GM21528 (cell line): ENCODE data around the gene MYBPC1.
"Not testable (repeated sequence)": the region's sequence is repeated elsewhere in the genome, so short reads cannot be mapped to it uniquely, and the experiment has no call there.

ENCODE experiments used
- ATAC-seq: cut with Tn5 transposase; IDR thresholded peaks from one replicate; pipeline ENCODE4 v1.9.1; 2021; ENCODE audit warnings: mild to moderate bottlenecking, moderate library complexity; ENCODE audit not compliant: unreplicated experiment, low FRiP score

The MYBPC1 gene

GRCh38 chr12:101650346-101651117 is 55.8 kb downstream of the MYBPC1 start:
- ATAC-seq, result no peak

DNA sequence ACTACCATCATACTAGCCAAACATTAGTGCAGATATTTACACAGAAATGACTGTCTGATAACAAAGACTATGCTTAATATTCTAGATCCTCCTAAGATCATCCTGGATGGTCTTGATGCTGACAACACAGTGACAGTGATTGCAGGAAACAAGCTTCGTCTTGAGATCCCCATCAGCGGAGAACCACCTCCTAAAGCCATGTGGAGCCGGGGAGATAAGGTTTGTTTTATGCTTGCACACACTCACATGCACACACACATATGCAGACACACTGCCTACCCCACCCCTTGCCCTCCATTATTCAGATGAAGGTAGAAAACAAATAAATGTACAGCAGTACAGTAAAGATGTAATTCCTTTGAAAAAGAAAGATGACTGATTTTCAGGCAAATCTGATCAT is 58.3 kb downstream of the MYBPC1 start:
- ATAC-seq, result no peak

- no peak for ATAC-seq
These were observed 58.7 kb downstream of the MYBPC1 start for GRCh38 chr12:101653503-101653902.

- no peak for ATAC-seq
These were observed 59.7 kb downstream of the MYBPC1 start for GRCh38 chr12:101654442-101654841.

- ATAC-seq, result no peak
These were observed 60.6 kb downstream of the MYBPC1 start for GRCh38 chr12:101655393-101655792.

GRCh38 chr12:101660662-101661061 is 65.9 kb downstream of the MYBPC1 start:
- not testable (repeated sequence) for ATAC-seq

DNA sequence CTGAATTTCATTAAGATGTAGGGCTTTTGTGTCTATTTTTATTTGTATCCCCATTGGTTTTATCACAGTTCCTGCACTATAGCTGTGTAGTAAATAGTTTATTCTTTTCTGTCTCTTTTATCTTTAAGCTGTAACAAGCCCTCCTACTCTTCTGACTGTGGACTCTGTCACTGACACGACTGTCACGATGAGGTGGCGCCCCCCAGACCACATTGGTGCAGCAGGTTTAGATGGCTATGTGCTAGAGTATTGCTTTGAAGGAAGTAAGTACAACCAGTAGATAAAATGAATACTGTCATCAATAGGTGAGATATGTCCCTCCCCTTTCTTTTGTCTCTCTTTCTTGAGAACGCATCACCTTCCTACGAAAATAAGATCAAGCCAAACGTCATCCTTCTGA is 68.5 kb downstream of the MYBPC1 start:
- ATAC-seq, result no peak

- no peak for ATAC-seq
These were observed 70.2 kb downstream of the MYBPC1 start for GRCh38 chr12:101664992-101665391.

DNA sequence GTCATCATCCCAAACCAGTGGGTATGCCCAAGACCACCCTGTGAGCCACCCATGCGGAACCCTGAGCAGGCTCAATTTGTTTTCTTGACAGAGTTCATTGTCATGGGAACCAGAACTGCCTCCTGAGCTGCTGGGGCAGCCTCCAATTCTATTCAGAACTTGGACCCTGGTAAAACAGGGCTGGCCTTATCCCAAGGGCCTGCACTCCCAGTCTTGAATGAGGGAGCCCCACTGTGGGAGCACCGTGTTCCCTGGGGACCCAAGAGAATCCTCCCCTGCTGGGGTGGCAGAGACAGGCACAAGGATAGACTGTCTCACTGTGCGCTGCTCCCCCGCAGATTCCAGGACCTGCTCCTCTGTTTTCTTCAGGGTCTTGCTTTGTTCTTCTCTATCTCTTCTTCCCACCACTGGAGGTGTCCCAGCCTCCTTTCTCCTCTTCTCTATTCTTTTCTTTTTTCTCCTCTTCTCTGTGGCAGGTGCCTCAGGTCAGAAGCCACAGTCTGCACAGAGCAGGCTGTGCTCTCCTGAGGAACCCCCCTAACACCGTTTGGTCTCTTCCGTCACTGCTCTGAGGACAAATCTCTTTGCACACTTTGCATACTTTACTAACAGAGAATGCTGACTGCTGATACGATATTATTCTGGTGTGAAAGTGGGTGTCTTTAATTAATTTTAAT is 71.4 kb downstream of the MYBPC1 start:
- ATAC-seq, result no peak

DNA sequence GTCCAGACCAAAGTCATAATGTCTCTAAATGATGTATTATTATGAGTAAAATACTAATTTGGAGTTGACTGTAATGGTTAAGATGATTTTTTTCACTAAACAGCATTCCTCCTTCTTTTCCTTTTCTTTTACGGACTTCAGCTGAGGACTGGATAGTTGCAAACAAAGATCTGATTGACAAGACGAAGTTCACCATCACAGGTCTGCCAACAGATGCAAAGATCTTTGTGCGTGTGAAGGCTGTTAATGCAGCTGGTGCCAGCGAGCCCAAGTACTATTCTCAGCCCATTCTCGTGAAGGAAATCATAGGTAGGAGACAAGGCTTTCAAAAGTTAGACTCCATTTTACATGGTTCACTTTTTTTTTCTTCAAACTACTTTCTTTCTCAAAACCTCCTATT is 72.8 kb downstream of the MYBPC1 start:
- no peak for ATAC-seq

DNA sequence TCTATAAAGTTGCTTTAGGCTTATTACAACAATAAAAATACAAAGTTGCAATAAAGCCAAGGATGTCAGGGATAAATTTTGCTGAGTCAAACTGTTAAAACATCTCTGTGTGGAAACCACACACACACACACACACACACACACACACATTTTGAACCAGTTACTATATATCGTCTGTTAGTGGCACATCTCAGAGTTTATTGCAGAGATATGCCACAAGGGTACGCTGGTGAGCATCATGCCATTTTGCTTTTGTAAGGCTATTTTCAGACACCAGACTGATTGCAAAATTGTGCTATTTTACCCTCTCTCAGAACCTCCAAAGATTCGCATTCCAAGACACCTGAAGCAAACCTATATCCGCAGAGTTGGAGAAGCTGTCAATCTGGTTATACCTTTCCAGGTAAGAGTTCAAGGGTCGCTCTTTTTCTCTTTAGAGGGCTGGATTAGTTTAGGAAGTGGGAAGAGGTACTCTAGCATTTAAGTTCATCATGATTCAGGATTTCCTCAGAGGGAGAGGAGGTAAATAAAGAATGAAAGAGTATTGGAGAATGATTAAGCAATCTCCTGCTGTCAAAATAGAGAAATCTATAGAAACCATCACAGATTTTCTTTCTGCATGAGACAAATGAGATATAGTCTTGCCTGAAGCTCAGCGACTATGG is 75.4 kb downstream of the MYBPC1 start:
- no peak for ATAC-seq

- ATAC-seq, result peak; percentile 92
These were observed 76.5 kb downstream of the MYBPC1 start for GRCh38 chr12:101671157-101671791.

GRCh38 chr12:101671833-101672232 is 77.1 kb downstream of the MYBPC1 start:
- ATAC-seq, result peak; percentile 8

- ATAC-seq, result no peak
These were observed 80.8 kb downstream of the MYBPC1 start for GRCh38 chr12:101675555-101675954.

GRCh38 chr12:101676497-101676896 is 81.7 kb downstream of the MYBPC1 start:
- ATAC-seq, result not testable (repeated sequence)

DNA sequence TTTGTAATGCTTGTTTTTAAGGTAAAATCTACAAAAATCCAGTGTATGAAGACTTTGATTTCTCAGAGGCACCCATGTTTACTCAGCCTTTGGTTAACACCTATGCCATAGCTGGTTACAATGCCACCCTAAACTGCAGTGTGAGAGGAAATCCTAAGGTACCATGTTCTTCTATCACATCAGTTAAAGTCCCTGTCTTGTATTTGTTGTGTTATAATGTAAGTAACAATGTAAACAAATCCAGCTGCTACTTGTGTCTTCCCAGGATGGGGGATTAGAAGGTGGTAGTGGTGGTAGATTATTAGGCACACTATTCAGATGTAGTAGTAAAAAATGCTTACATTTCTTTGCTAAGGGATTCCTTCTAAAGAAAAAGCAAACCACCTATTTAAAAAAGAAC is 83.3 kb downstream of the MYBPC1 start:
- ATAC-seq, result no peak

GRCh38 chr12:101680240-101680639 is 85.5 kb downstream of the MYBPC1 start:
- no peak for ATAC-seq

GRCh38 chr12:101680647-101681046 is 85.9 kb downstream of the MYBPC1 start:
- no peak for ATAC-seq

DNA sequence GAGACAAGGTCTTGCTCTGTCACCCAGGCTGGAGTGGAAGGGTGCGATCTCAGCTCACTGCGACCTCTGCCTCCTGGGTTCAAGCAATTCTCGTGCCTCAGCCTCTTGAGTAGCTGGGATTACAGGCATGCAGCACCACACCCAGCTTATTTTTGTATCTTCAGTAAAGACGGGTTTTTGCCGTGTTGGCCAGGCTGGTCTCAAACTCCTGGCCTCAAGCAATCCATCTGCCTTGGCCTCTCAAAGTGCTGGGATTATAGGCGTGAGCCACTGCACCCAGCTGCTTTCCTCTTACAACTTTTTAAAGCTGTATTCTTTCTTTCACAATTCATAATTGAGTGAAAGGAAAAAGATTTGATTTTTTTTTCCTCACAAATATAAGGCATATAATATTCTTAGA is 86.9 kb downstream of the MYBPC1 start:
- ATAC-seq, result not testable (repeated sequence)

DNA sequence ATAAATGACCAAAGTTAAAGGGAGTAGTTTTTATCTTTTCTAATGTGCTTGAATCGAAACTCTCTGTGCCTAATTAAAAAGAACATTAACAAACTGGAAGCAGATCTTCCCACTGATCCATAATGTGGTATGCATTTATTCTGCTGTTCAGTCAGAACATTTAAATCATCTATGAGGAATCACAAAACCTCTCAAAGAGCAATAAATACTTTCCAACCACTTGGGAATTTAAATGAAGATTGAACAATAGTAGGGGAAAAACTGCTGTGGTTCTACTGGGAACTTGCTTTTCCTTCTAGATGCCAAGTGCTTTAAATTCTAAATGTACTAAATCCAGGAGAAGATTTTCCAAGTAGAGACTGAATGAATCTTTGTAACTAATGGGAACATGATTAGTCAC is 90.3 kb downstream of the MYBPC1 start:
- ATAC-seq, result no peak

DNA sequence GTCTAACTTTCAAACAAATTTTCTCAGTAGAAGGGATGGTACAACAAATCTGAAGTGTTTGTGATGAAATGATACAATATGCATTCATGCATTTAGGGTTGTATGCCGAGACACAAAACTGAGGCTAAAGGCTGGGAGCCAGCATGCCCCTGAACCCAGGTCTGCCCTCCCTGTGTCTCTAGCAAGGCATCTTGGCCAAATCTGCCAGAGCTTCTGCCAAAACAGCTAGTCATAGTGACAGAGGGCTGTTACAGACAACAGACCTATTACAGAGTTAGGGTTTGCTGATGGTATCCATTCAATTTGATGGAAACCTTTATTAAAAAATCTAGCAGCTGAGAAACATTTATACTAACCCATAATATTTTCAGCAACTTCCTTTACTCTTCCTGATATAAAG is 91.4 kb downstream of the MYBPC1 start:
- ATAC-seq, result no peak
